H1 (cell line): ENCODE results near the gene ATAD3B. TPM values are rescaled to one million over a fixed set of nuclear protein-coding genes. Genes with fewer than 3 reads are reported as not detected.

Experiments
- CTCF ChIA-PET: fragments of 300-600 bp; sonication (Branson Sonifier 250); formaldehyde crosslinking; loops from one replicate; lab custom pipeline; 2021; ENCODE audit not compliant: partially characterized antibody; lab: Charles Lee
- POLR2A ChIA-PET: fragments of 300-600 bp; sonication (Branson Sonifier 250); formaldehyde crosslinking; loops from one replicate; lab custom pipeline; 2021; ENCODE audit warnings: inconsistent platforms; ENCODE audit not compliant: partially characterized antibody; lab: Charles Lee
- DNase-seq, 2 experiments: peaks; one replicate each; pipeline versions ENCODE4 v3.0.0 to v3.0.0-alpha.2; 2010 to 2022; ENCODE audit warnings: low spot score in 2 of 2, low read depth in 1 of 2, mixed read lengths in 1 of 2
- FAIRE-seq: peaks from 2 replicates; lab custom pipeline; 2011; peaks lifted over from hg19 to GRCh38; lab: Jason Lieb, UNC
- H2AFZ ChIP-seq: 2 replicates; pipeline ENCODE4 v1.8.1; 2012; ENCODE audit warnings: low read length, inconsistent platforms
- H2AK5ac ChIP-seq: 2 replicates; pipeline ENCODE4 v1.6.1; 2013; ENCODE audit warnings: low read depth, low read length
- H2BK120ac ChIP-seq: replicated peaks from 2 replicates; pipeline ENCODE3; 2013; ENCODE audit warnings: low read depth, low read length, inconsistent platforms
- H2BK12ac ChIP-seq: 2 replicates; pipeline ENCODE4 v1.6.1; 2013; ENCODE audit warnings: low read depth, low read length
- H2BK15ac ChIP-seq: 2 replicates; pipeline ENCODE4 v1.6.1; 2013; ENCODE audit warnings: low read length
- H2BK20ac ChIP-seq: 2 replicates; pipeline ENCODE4 v1.6.1; 2013; ENCODE audit warnings: low read length
- H2BK5ac ChIP-seq: 2 replicates; pipeline ENCODE4 v1.6.1; 2013; ENCODE audit warnings: low read depth, low read length
- H3K14ac ChIP-seq: 2 replicates; pipeline ENCODE4 v1.6.1; 2013; ENCODE audit warnings: inconsistent platforms; ENCODE audit not compliant: insufficient read length
- H3K18ac ChIP-seq: 2 replicates; pipeline ENCODE4 v1.6.1; 2013; ENCODE audit warnings: low read length; ENCODE audit errors: extremely low read depth
- H3K23ac ChIP-seq: 2 replicates; pipeline ENCODE4 v1.6.1; 2013; ENCODE audit warnings: inconsistent platforms; ENCODE audit not compliant: insufficient read length
- H3K23me2 ChIP-seq: 2 replicates; pipeline ENCODE4 v1.6.1; 2013; ENCODE audit warnings: low read depth, low read length
- H3K27ac ChIP-seq: 2 replicates; pipeline ENCODE4 v1.6.1; 2011; ENCODE audit warnings: low read depth, low read length, inconsistent platforms
- H3K27me3 ChIP-seq, 4 experiments: replicated peaks in 1 of 4; 1 replicate in 1 of 4; 2 replicates in 3 of 4; pipeline versions ENCODE4 v1.6.1 to v1.8.1; 2011 to 2013; ENCODE audit warnings: low read length in 3 of 4, mild to moderate bottlenecking in 3 of 4, inconsistent platforms in 2 of 4, mixed read lengths in 2 of 4, moderate library complexity in 1 of 4; ENCODE audit not compliant: control insufficient read depth in 3 of 4, insufficient read depth in 3 of 4; ENCODE audit errors: extremely low read depth in 1 of 4
- H3K36me3 ChIP-seq, 4 experiments: 2 replicates each; pipeline versions ENCODE4 v1.6.1 to v1.8.1; 2011 to 2013; ENCODE audit warnings: mild to moderate bottlenecking in 4 of 4, low read length in 3 of 4, moderate library complexity in 2 of 4, control low read depth in 1 of 4, inconsistent platforms in 1 of 4; ENCODE audit not compliant: insufficient read depth in 4 of 4, control insufficient read depth in 2 of 4
- H3K4ac ChIP-seq: replicated peaks from 2 replicates; pipeline ENCODE3; 2013; ENCODE audit warnings: low read length, low read depth, mixed read lengths, inconsistent platforms; ENCODE audit not compliant: insufficient read length
- H3K4me1 ChIP-seq, 4 experiments: replicated peaks in 1 of 4; 1 replicate in 1 of 4; 2 replicates in 3 of 4; pipeline versions ENCODE4 v1.6.1 to v1.8.1; 2011 to 2013; ENCODE audit warnings: low read length in 3 of 4, inconsistent platforms in 2 of 4, mixed read lengths in 1 of 4; ENCODE audit not compliant: insufficient read depth in 4 of 4, control insufficient read depth in 3 of 4
- H3K4me2 ChIP-seq, 2 experiments: 2 replicates each; pipeline versions ENCODE4 v1.6.1 to v1.8.1; 2011 to 2013; ENCODE audit warnings: low read depth in 2 of 2, low read length in 2 of 2, control low read depth in 1 of 2, inconsistent platforms in 1 of 2, mild to moderate bottlenecking in 1 of 2; ENCODE audit not compliant: insufficient read depth in 1 of 2
- H3K4me3 ChIP-seq, 4 experiments: fragments of 200-600, 300-600 bp in 1 of 4; sonication (generic), shearing (Covaris generic), sonication (Bioruptor Twin) in 1 of 4; 2 replicates each; pipeline versions ENCODE4 v1.5.1 to v1.8.1; 2011 to 2016; ENCODE audit warnings: low read length in 4 of 4, low read depth in 3 of 4, control low read depth in 2 of 4, inconsistent platforms in 2 of 4, mild to moderate bottlenecking in 2 of 4, mixed read lengths in 1 of 4, moderate library complexity in 1 of 4; ENCODE audit not compliant: insufficient read depth in 2 of 4; ENCODE audit errors: extremely low read depth in 1 of 4
- H3K56ac ChIP-seq: replicated peaks from 2 replicates; pipeline ENCODE3; 2013; ENCODE audit warnings: low read depth, mild to moderate bottlenecking, mixed read lengths, low read length, inconsistent platforms; ENCODE audit not compliant: insufficient read length
- H3K79me1 ChIP-seq: 2 replicates; pipeline ENCODE4 v1.6.1; 2013; ENCODE audit warnings: low read depth, low read length, control low read depth
- H3K79me2 ChIP-seq, 2 experiments: 2 replicates each; pipeline versions ENCODE4 v1.6.1 to v1.8.1; 2012 to 2013; ENCODE audit warnings: low read length in 2 of 2, mild to moderate bottlenecking in 2 of 2, inconsistent platforms in 1 of 2; ENCODE audit not compliant: insufficient read depth in 2 of 2, control insufficient read depth in 1 of 2
- H3K9ac ChIP-seq, 4 experiments: replicated peaks in 1 of 4; 1 replicate in 1 of 4; 2 replicates in 3 of 4; pipeline versions ENCODE4 v1.6.1 to v1.8.1; 2011 to 2013; ENCODE audit warnings: low read depth in 3 of 4, low read length in 3 of 4, control low read depth in 2 of 4, mild to moderate bottlenecking in 2 of 4, moderate library complexity in 2 of 4, inconsistent platforms in 1 of 4; ENCODE audit errors: extremely low read depth in 1 of 4
- H3K9me3 ChIP-seq, 2 experiments: 2 replicates each; pipeline versions ENCODE4 v1.6.1 to v1.8.1; 2012 to 2013; ENCODE audit warnings: mild to moderate bottlenecking in 2 of 2, moderate library complexity in 2 of 2, control low read depth in 1 of 2, inconsistent platforms in 1 of 2, low read depth in 1 of 2, low read length in 1 of 2, mixed read lengths in 1 of 2; ENCODE audit not compliant: insufficient read depth in 2 of 2
- H4K20me1 ChIP-seq, 2 experiments: replicated peaks in 1 of 2; 2 replicates each; pipeline versions ENCODE3 to v1.8.1; 2011 to 2013; ENCODE audit warnings: inconsistent platforms in 2 of 2, low read length in 2 of 2, mild to moderate bottlenecking in 1 of 2; ENCODE audit not compliant: insufficient read depth in 2 of 2, control insufficient read depth in 1 of 2
- H4K5ac ChIP-seq: 2 replicates; pipeline ENCODE4 v1.6.1; 2013; ENCODE audit warnings: low read length, low read depth, mixed read lengths, inconsistent platforms; ENCODE audit not compliant: insufficient read length
- H4K8ac ChIP-seq: 2 replicates; pipeline ENCODE4 v1.8.0; 2013; ENCODE audit warnings: mild to moderate bottlenecking, moderate library complexity, low read length, inconsistent platforms; ENCODE audit not compliant: insufficient read depth; ENCODE audit errors: extremely low read depth
- H4K91ac ChIP-seq: replicated peaks from 2 replicates; pipeline ENCODE3; 2013; ENCODE audit warnings: low read length, mixed read lengths, inconsistent platforms; ENCODE audit not compliant: insufficient read length
- ASH2L ChIP-seq: fragments of 200-600, 300-600 bp; sonication (generic); IDR thresholded peaks from one replicate; pipeline ENCODE4 v1.7.1; 2017; ENCODE audit warnings: low read length
- BRCA1 ChIP-seq: IDR thresholded peaks from 2 replicates; pipeline ENCODE4 v1.6.1; 2012; ENCODE audit warnings: low read depth, low read length, improper control_type of control experiment
- CREB1 ChIP-seq: IDR thresholded peaks from 2 replicates; pipeline ENCODE4 v1.6.1; 2012; ENCODE audit warnings: inconsistent platforms
- CTBP2 ChIP-seq: IDR thresholded peaks from 2 replicates; pipeline ENCODE4 v1.7.0; 2011; ENCODE audit warnings: borderline replicate concordance, mild to moderate bottlenecking, moderate library complexity, mixed read lengths, low read length; ENCODE audit not compliant: insufficient read depth, insufficient read length
- E2F6 ChIP-seq: IDR thresholded peaks from 2 replicates; pipeline ENCODE4 v1.6.1; 2012; ENCODE audit warnings: inconsistent platforms
- JUN ChIP-seq: IDR thresholded peaks from 2 replicates; pipeline ENCODE4 v1.6.1; 2011; ENCODE audit warnings: low read depth, mild to moderate bottlenecking, improper control_type of control experiment, low read length
- MAX ChIP-seq: IDR thresholded peaks from 2 replicates; pipeline ENCODE4 v1.6.1; 2012; ENCODE audit warnings: inconsistent platforms
- POLR2AphosphoS5 ChIP-seq: IDR thresholded peaks from 2 replicates; pipeline ENCODE4 v1.6.1; 2011; ENCODE audit warnings: low read depth, low read length
- SIN3A ChIP-seq, 2 experiments: IDR thresholded peaks in 1 of 2; conservative IDR thresholded peaks in 1 of 2; 2 replicates each; pipeline ENCODE4 v1.6.1; 2011 to 2012; ENCODE audit warnings: low read length in 2 of 2, improper control_type of control experiment in 1 of 2, low read depth in 1 of 2, mild to moderate bottlenecking in 1 of 2
- WGBS, 2 experiments: shearing (Covaris generic) in 1 of 2; methylation state at CpG; one replicate each; pipeline versions ENCODE4 v1.1.6 to v1.1.7; 2013 to 2015; ENCODE audit warnings: low lambda C conversion rate in 2 of 2, mixed read lengths in 2 of 2, inconsistent platforms in 1 of 2, low coverage in 1 of 2, missing lambda C conversion rate in 1 of 2; ENCODE audit not compliant: insufficient replicate concordance in 2 of 2, insufficient coverage in 1 of 2, insufficient read length in 1 of 2; ENCODE audit errors: extremely low coverage in 1 of 2, missing lambda C conversion rate in 1 of 2; 5-methylcytosine and 5-hydroxymethylcytosine counted together
- polyA plus RNA-seq, 7 experiments: library from polyadenylated mRNA; depleted of rRNA in 3 of 7; stranded (reverse) in 5 of 7; unstranded in 2 of 7; fragments of >200 nt in 5 of 7; fragments of 200-250 nt in 2 of 7; gene quantifications; 1 replicate in 5 of 7; 2 replicates in 1 of 7; 4 replicates in 1 of 7; pipeline versions ENCODE4 v1.2.1 to v1.2.3, GENCODE V29; 2011 to 2013; ENCODE audit warnings: missing spikeins in 2 of 7, mixed read lengths in 2 of 7
- total RNA-seq: library from RNA; stranded (reverse); fragmentation: NEBNext Ultra II Directional; extraction: Animal tissue kit (Norgen Biotek cat#: 25700); gene quantifications from 2 replicates; pipeline ENCODE4 v1.2.1, GENCODE V29; 2021

ATAD3B gene
- total and polyA plus RNA-seq, 2 of the 8 experiments (the other 6 are each of a cell fraction or from before 2014, with no cell fraction given), result 31.3 to 63.0 TPM

GRCh38 chr1:1510912-1511532 is 39.5 kb downstream of the ATAD3B start:
- peaks cover 0 to 2% of the 10 kb centered on the region in 2 experiments for H4K20me1 ChIP-seq
- FAIRE-seq (no peak), DNase-seq (peak in 1 of 2 experiments; percentile 33)
- no peak overlapping the region for H2AK5ac ChIP-seq
- peak overlapping the region; percentile 93 for H4K5ac ChIP-seq
- no peaks in the 10 kb centered on the region for H3K9me3 ChIP-seq
- ChIA-PET CTCF (interaction anchor here (1.1 kb wide), 1 partner anchor 81 kb away, joined by 4 read pairs; no protein-coding TSS in a partner anchor), POLR2A (interaction anchor here (0.6 to 1.6 kb wide), 8 partner anchors 11 to 200 kb away, joined by 3 to 5 read pairs (median 3); partner anchors contain the start of gene MRPL20)
- H2BK5ac ChIP-seq, result no peak overlapping the region
- peak overlapping the region; percentile 61 to 82 (median 76) for H3K4me3 ChIP-seq
- peaks cover 2% of the 10 kb centered on the region; the same call in 1 of the 2 replicates for H3K23me2 ChIP-seq
- no peaks in the 10 kb centered on the region for H3K36me3 ChIP-seq
- H3K4me1 ChIP-seq, result no peaks in the 10 kb centered on the region; a peak in 1 of 7 replicates
- peaks cover 0 to 2% of the 10 kb centered on the region in 2 experiments; a peak in 1 of 4 replicates for H3K79me2 ChIP-seq
- H3K18ac ChIP-seq, result no peak overlapping the region
- 15% methylated on average over 17 of the region's 17 CpGs; no CpG with 5 or more reads in 1 of the 2 experiments for WGBS, 2 experiments
- no peak overlapping the region for H2BK15ac ChIP-seq
- peak overlapping the region; percentile 51 to 88 (median 85); a peak in 6 of 7 replicates for H3K9ac ChIP-seq
- no peak overlapping the region for H2BK120ac ChIP-seq
- H3K27ac ChIP-seq, result peak overlapping the region; percentile 85
- no peaks in the 10 kb centered on the region for H3K27me3 ChIP-seq
- peak overlapping the region; percentile 52 for H3K56ac ChIP-seq
- TF ChIP-seq SIN3A (conservative IDR thresholded peaks at IDR 0.05 in 1 of 2, IDR thresholded peaks at IDR 0.05 in 1 of 2; ENCODE audit: low read depth in 1 of 2, low read length in 2 of 2) (peak in 1 of 2 experiments; percentile 6; a peak in 1 of 4 replicates), BRCA1 (0 out of 2 replicates have a peak, but pooled peaks have one; percentile 9), ASH2L (no peak), CREB1 (0 out of 2 replicates have a peak, but pooled peaks have one; percentile 19), E2F6 (peak; percentile 68), MAX (peak; percentile 25; the same call in 1 of the 2 replicates), POLR2AphosphoS5 (0 out of 2 replicates have a peak, but pooled peaks have one; percentile 15), JUN (no peak), CTBP2 (no peak)
- H4K8ac ChIP-seq, result peak overlapping the region; percentile 93
- H3K23ac ChIP-seq, result no peak overlapping the region
- no peak overlapping the region for H2BK12ac ChIP-seq
- H2AFZ ChIP-seq, result 0 out of 2 replicates have a peak overlapping the region, but pooled peaks have one; percentile 14
- H4K91ac ChIP-seq, result peak overlapping the region; percentile 54
- no peaks in the 10 kb centered on the region for H3K79me1 ChIP-seq
- no peak overlapping the region for H3K4ac ChIP-seq
- H3K14ac ChIP-seq, result no peak overlapping the region
- H3K4me2 ChIP-seq, result peak overlapping the region; percentile 70 to 78
- no peak overlapping the region for H2BK20ac ChIP-seq
